Measurements from ENCODE around the gene CD300LG. TPM values are rescaled to one million over a fixed set of nuclear protein-coding genes. Genes with fewer than 3 reads are reported as not detected.

CD300LG gene
- total RNA-seq, 1 experiment from 2014 or later: not detected

DNA sequence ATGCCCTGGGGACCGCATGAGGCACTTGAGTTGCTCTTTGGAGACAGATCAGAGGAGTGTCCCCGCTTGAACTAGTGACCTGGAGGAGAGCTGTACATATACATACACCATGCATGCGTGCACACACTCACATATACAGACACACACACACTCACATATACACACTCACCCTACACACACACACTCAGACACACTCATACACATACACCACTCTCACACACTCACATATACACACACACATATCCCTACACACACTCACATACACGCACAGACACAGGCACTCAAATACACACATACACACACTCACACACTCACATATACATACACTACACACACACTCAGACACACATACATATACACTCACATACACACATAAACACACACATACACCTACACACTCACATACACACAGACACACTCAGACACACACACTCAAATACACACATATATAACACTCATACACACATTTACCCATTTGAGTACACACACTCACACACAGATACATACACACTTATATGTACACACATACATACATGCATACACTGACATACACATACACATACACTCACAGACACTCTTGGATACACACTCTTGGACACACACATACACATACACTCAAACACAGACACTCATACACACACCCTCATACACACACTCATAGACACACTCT lies 65.8 kb downstream of the CD300LG start:
- no peaks in the 10 kb centered on the region for H3K9me3 ChIP-seq
- peaks cover 26% of the 10 kb centered on the region for H3K4me1 ChIP-seq
- POLR2A ChIA-PET: no interaction called here
- CTCF ChIA-PET: no interaction called here
- peaks cover 7% of the 10 kb centered on the region for H3K4me1 Mint-ChIP-seq (ENCODE audit: low read depth, unreplicated experiment)
- no peaks in the 10 kb centered on the region for H3K27me3 ChIP-seq (replicated peaks; ENCODE audit: control insufficient read depth, insufficient read depth, low read length)
- intact Hi-C loops (cut with micrococcal nuclease; ENCODE audit: unreplicated experiment): loop anchor here (5.0 kb wide), 1 partner anchor 35 kb away; no protein-coding TSS in a partner anchor
- BruUV-seq (replicated peaks): no TSS peak
- no peak overlapping the region for H3K27ac Mint-ChIP-seq (ENCODE audit: unreplicated experiment)
- no peaks in the 10 kb centered on the region for H3K36me3 Mint-ChIP-seq (ENCODE audit: insufficient read depth, unreplicated experiment)
- TF ChIP-seq CTCF (IDR thresholded peaks at IDR 0.05; ENCODE audit: insufficient read depth in 1 of 2, low read depth in 1 of 2, low read length in 1 of 2, severe bottlenecking in 1 of 2, unreplicated experiment in 1 of 2): no peak
- no peaks in the 10 kb centered on the region for H3K27me3 Mint-ChIP-seq (ENCODE audit: insufficient read depth, unreplicated experiment)
- H3K4me3 Mint-ChIP-seq (ENCODE audit: unreplicated experiment): no peak overlapping the region
- H3K4me3 ChIP-seq (ENCODE audit: low read depth, low read length): no peak overlapping the region
- no peak for DNase-seq
- H3K36me3 ChIP-seq (ENCODE audit: control insufficient read depth, insufficient read depth, low read length): no peaks in the 10 kb centered on the region
- no peaks in the 10 kb centered on the region for H3K9me3 Mint-ChIP-seq (ENCODE audit: unreplicated experiment)

Other genes with a start within 250 kb of the CD300LG start
- 0.72 and 1.7 TPM in 2 replicates for gene MEOX1, start 185.3 kb upstream of the CD300LG start, total RNA-seq (2022)
- gene SOST, start 88.4 kb upstream of the CD300LG start, total RNA-seq (2022): not detected in 2 replicates
- 78.8 and 86.3 TPM in 2 replicates for gene DUSP3, start 68.2 kb upstream of the CD300LG start, total RNA-seq (2022)
- gene CFAP97D1, start 66.7 kb upstream of the CD300LG start, total RNA-seq (2022): 0.18 TPM in 1 of 2 replicates, not detected in the other
- 7.9 and 8.3 TPM in 2 replicates for gene MPP3, start 14.0 kb upstream of the CD300LG start, total RNA-seq (2022)
- gene MPP2, start 60.4 kb downstream of the CD300LG start, total RNA-seq (2022): 5.2 and 5.6 TPM in 2 replicates
- not detected in 2 replicates for gene PPY, start 95.3 kb downstream of the CD300LG start, total RNA-seq (2022)
- not detected in 2 replicates for gene PYY, start 106.8 kb downstream of the CD300LG start, total RNA-seq (2022)
- gene NAGS, start 157.4 kb downstream of the CD300LG start, total RNA-seq (2022): 0.42 and 0.50 TPM in 2 replicates
- 41.7 and 43.5 TPM in 2 replicates for gene TMEM101, start 167.8 kb downstream of the CD300LG start, total RNA-seq (2022)
- 83.1 and 85.5 TPM in 2 replicates for gene LSM12, start 219.5 kb downstream of the CD300LG start, total RNA-seq (2022)
- gene G6PC3, start 223.6 kb downstream of the CD300LG start, total RNA-seq (2022): 60.1 and 64.5 TPM in 2 replicates

All from Caco-2 (cell line).